Esophagus mucosa (tissue), 1 donor: ENCODE measurements around the gene TOP1. TPM values are rescaled to one million over a fixed set of nuclear protein-coding genes. Genes with fewer than 3 reads are reported as not detected.

Experiments
- ATAC-seq: fragments of 200-7000 bp; cut with Tn5 transposase; one replicate; pipeline ENCODE4 v1.9.1; 2020
- total RNA-seq: library from RNA; stranded (reverse); gene quantifications from one replicate; pipeline ENCODE4 v1.2.4, GENCODE V29; 2023
- donor health status: DM: yes; HTN: yes; CAD: no.

The TOP1 gene
- total RNA-seq, 1 donor from 2014 or later = 36.6 TPM

DNA sequence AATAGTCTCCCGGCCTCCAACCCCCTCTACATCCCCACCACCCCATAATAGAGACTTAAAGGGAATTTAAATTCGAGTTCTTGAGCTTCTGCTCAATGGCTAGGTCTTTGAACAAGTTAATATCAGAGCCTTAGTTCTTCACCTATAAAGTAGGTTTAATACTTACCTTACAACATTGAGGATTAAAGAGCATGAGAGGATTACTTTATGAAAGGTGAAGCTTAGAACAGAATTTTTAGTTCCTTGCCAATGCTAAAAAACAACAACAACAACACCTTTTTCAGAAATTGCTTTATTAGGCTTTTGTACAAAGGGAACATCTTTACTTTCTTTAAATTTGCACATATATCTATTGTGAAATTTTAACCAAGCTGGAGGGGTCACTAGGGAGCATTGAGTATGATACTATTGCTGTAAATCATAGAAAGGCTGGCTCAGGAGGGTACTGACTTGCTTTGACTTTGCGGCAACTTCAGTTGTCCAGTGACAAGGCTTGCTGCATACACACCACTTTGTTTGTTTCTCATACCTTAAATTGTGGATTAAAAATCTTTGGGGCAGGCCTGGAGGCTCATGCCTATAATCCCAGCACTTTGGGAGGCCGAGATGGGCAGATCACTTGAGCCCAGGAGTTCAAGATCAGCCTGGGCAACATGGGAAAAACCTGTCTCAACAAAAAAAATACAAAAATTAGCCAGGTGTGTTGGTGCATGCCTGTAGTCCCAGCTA is 9.7 kb downstream of the TOP1 start:
- ATAC-seq = no peak

DNA sequence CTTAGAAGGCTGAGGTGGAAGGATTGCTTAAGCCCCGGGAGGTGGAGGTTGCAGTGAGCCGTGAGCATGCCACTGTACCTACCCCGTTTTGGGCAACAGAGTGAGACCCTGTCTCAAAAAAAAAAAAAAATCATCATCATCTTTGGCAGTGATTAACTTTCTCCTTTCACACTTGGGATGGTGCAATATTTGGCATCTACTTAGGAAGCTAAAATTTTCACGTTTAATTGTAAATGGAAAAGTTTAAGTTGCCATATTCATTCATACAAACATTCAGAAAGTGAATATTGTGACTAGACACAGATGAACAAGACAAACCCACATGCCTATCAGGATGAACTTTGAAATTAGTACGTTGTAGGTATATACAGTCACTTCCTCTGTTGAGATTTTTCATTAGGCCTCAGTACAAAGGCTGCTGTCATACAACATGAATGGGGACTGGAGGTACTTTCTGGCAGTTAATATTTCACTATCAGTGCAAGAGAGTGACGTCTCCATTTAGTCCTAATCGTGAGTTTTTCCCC is 10.3 kb downstream of the TOP1 start:
- no peak for ATAC-seq

DNA sequence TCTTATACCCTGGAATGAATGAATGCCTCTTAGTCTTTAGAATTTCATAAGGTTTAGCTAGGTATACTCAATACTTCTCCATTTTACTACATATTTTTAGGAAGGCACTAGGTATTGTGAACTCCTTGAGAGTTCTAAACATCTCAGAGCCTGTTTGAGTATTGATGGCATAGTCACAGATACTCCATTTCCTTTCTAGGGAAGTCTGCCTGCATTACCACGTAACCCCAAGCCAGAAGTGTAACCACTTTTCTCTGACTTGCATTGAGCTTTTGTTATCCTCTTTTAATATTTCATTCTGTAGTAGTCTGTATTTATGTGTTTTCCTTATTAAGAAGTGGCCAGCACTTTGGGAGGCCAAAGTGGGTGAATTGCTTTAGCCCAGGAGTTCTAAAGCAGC is 12.2 kb downstream of the TOP1 start:
- ATAC-seq = no peak

DNA sequence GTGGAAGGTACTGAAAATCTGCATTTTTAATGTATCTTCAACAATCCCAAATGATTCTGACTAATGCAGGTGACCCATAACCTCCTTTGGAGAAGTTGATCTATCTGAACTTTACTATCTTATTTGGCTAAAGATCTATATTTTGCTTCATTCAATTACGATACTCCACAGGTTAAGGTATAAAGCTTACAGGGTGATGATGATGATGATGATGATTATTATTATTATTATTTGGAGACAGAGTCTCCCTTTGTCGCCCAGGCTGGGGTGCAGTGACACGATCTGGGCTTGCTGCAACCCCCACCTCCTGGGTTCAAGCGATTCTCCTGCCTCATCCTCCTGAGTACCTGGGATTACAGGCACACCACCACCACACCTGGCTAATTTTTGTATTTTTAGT is 13.1 kb downstream of the TOP1 start:
- no peak for ATAC-seq

DNA sequence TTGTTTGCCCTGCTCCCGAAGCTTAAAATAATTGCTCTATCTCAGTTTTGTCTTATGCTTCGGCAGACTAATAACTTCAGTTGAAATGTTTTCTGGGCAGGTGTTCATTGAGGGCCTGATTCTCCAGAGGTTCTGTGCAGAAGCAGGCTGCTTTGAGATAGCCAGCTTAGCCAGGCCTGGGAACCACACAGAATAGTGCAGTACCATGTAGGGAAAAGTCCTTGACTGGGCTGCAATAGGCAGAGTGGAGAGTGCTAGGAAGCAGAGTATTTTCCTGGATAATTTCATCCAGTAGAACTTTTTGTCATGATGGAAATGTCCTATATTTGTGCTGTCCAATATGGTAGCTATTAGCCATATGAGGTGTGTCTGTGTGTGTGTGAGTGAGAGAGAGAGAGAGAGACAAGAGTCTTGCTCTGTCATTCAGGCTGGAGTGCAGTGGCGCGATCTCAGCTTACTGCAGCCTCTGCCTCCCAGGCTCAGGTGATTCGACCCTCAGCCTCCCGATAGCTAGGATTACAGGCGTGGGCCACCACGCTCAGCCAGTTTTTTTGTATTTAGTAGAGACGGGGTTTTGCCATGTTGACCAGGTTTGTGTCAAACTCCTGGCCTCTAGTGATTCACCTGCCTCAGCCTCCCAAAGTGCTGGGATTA is 15.9 kb downstream of the TOP1 start:
- ATAC-seq = no peak

DNA sequence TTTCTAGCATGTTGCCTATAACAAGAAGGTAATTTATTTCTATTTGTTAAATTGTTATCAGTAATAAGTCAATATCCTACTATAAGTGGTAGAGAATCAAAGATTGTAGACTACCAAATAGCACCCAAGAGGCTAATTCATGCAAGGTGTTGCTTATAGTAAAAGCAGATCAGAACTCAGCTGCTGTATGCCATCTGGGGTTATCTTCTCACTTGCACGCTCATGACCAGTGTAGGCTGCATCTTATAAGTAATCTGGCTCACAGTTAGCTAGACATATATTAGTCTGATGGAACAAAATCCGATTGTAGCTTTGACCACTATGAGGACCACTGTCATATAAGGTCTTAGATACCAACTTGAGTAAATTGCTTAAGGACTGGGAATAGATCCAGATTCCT is 17.0 kb downstream of the TOP1 start:
- no peak for ATAC-seq

DNA sequence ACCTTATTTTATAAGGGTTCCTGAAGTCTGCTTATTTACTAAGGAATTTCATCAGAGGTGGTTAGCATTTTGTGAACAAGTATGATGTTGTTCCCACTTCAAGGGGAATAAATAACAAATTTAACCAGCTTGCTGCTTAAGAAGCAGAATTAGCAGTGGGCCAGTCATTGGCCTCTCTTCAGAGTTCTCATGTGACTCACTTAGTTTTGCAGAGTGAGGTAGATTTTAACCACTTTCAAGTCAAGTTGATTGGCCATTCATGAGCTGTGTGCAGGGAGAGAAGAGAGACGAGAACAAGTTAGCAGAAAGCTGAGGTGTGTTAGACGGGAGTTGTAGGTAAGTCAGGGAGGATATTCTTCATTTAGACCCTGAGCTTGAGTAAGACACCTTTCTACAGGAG is 18.1 kb downstream of the TOP1 start:
- no peak for ATAC-seq

DNA sequence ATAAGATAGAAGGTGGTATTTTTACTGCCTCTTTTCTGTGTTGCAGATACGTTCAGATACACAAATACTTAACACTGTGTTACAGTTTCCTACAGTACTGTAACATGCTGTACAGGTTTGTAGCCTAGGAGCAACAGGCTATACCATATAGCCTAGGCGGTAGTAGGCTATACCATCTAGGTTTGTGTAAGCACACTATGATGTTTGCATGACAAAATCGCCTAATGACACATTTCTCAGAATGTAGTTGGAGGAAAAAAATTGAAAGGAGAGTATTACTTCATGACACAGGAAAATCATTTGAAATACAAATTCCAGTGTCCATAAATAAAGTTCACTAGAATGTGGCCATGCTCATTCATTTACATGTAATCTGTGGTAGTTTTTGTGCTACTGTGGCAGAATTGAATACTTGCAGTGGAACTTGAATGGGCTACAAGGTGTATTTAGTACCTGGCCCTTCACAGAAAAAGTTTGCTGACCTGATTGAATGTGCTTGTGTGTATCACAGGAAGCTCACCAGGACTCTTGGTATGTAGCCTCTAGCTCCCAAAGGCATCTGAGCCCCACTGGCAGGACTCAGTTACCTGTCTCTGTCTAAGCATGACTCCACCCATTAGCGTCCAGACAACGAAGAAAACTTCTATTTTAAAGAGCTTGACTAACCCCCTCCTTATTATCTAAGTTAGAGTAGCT is 18.8 kb downstream of the TOP1 start:
- peak; percentile 36 for ATAC-seq

DNA sequence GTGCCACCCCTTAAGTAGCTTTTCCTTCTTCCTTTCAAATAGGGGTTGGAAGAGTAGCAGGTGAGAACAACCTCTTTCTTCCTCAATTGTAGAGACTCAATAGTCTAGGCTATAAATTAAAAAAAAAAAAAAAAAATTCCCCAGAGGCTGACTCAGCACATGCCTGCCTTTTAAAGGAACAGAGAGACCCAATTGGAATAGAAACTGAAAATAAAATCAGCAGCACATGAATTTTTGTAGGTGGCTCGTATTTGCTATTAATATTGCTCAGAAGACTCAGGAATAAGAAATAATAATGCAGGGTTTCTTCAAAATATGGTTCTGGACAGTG is 19.3 kb downstream of the TOP1 start:
- peak; percentile 61 for ATAC-seq

DNA sequence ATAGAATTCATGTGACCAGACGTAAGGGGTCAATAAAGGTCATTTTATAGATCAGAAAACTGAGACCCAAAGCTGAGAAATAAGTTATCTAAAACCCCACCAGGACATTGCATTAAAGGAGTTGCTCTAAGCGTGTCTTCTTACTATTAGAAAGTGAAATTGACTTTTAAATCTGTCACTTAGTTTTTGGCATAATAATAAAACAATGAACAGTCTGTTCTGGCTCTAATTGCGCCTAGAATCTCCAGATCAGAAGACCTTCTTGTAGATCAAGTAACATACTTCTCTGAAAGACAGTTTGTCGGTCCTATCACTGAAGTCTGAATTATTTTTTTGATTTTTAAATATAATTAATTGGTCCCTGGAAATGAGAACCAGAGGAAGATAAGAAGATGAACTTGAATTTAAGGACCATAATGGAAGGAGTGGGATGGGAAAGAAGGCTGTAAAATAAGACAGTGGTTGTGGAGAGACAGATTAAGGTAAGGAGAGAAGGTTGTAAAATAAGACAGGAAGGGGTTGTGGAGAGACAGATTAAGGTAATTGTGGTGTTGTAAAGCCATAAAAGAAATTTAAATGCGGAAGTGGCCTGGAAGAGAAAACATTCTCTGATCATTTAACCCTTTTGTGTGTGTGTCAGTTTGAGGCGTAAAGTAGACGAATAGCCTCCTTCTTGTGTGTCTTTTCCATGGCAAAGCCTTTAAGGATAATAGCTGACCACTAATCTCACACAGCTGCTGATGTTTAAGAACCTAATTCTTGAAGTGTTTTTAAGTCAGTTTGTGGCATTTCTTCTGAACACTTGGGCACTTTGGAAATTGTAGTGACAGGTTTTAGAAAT is 20.1 kb downstream of the TOP1 start:
- no peak for ATAC-seq

DNA sequence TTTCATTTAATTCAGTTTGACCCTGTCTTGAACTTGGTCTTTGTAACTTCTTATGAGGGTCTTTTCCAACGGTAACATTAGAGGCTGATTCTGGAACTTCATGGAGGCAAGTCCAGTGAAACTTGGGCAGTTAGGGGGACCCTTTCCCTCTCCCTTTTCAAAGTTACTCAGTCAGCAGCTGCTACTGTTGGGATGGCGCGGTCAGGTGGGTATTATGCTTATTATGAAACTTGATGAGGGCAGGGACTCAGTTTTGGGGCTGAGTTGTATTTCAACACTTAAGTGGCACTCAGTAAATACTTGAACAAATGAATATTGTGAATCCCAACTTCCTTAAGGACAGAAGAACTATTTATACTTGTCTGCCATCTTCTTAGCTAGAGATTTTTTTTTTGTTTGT is 20.8 kb downstream of the TOP1 start:
- no peak for ATAC-seq

DNA sequence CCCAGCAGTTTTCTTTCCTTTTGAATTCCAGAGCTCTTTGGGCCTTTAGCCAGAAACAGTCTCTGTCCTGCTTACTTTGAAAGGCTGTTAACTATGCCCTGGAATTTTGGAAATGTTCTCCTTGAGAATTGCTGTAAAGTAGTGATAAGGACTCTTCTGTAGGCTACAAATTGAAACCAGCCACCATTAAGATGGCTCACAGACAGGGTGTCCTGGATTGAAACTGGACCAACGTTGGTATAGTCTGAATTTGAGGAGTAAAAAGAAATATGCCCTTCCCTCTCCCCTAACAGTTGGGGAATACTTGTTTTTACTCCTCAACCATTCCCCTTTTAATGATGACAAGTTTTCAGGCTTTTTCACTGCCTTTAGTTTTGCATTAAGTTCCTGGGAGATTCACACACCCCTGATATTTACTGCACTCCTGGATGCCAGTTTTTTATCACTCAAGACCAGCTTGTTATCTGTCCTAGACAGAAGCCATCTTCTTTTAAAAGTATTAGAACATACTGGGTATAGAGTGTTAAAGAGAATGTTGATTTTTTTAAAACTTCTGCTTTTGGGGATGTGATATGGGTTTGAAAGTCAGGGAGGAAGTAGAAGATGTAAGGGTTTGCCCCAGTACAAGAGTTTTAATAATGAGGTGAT is 21.9 kb downstream of the TOP1 start:
- no peak for ATAC-seq

DNA sequence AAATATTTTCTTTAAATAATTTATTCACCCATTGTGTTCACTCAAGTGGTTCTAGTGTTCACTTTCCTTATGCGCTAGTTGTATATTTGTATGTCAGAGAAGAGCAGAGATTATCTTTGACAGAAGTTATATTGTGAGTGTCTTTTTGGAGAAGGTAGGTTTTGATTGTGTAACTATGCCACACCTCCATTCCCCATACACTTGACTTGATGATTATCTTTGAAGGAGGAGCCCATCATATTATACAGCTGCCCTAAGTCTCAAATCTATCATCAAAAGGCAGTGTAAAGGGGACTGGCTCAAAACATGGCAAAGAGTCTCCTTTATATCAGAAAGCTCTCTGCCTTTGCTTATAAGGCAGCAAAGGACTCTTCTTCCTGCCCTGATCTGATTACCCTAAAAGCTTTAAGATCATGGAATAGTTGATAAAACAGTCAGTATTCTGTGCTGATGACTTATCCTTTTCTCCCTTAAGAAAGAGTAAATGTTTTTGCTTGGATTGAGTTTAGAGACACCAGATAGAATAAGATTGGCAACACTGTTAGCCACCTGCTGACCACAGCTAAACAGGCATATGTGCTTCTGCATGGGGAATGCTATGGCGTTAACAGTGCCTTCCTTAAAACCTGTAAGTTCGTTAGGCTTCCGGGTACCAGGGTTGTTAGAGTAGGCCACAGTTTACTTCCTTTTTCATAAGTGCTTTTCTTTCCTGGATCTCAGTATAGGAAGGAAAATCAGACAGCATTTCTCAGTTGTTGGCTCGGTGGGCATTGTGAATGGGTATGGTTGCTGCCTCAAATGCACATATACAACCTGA is 22.6 kb downstream of the TOP1 start:
- ATAC-seq = no peak

DNA sequence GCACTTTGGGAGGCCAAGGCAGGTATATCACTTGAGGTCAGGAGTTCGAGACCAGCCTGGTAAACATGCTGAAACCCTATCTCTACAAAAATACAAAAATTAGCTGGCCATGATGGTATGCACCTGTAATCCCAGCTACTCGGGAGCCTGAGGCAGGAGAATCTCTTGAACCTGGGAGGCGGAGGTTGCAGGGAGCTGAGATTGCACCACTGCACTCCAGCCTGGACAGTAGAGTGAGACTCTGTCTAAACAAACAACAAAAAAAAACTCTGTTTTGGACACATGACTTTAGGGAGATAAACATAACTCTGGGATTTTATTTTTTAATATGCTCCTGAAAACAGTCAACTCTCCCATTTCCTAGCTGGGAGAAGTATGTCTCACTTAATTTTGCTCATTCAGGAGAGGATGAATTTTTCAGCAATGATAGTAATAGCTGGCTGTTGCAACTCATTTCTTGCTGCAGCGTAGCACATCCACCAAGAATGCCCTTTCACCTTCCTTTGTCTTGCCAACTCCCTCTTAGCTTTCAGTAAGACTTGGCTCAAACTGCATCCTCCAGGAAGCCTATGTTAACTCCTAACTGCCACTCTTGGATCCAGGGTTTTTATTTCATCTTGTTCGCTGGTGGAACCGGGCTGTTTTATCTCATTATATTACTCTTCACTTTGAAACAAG is 24.3 kb downstream of the TOP1 start:
- ATAC-seq = peak; percentile 35

DNA sequence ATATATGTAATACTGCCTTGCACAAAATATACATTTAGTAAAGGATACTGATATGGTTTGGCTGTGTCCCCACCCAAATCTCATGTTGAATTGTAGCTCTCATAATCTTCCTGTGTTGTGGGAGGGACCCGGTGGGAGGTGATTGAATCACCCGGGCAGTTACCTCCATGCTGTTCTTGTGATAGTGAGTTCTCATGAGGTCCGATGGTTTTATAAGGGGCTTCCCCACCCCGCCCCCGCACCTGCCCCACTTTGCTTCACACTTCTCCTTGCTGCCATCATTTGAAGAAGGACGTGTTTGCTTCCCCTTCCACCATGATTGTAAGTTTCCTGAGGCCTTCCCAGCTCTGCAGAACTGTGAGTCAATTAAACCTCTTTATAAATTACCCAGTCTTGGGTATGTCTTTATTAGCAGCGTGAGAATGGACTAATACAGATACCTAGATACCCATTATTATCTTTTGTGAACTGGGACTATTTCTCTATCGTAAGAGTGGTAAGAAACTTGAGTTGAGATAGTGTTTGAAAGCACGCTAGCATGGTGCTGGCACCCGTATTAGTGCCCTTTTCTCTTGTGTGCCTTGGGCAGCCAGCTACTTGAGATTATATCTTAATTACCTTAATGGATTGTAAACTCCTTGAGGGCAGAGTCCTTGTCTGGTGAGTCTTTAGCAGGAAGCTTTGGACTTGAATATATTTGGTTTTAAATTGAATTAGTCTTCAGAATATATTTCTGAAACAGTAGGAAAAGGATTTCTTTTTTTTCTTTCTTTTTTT is 25.6 kb downstream of the TOP1 start:
- no peak for ATAC-seq

DNA sequence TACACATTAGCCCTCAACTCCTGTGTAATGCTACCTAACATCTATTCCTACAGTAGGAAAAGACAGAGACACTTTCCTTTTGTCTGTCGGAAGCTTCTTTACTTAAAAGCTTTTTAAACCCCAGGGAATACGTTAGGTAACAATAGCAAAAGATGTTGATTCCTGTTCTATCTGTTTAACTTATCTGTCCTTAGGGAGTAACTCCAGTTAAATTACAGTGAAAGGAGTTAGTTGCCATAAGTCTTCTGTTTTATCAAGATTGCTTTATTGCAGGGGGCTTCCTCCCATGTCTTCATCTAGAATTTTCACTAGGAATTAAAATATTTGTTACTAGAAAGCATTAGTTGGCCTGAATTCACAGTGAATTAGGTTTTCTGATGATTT is 26.2 kb downstream of the TOP1 start:
- ATAC-seq = no peak

DNA sequence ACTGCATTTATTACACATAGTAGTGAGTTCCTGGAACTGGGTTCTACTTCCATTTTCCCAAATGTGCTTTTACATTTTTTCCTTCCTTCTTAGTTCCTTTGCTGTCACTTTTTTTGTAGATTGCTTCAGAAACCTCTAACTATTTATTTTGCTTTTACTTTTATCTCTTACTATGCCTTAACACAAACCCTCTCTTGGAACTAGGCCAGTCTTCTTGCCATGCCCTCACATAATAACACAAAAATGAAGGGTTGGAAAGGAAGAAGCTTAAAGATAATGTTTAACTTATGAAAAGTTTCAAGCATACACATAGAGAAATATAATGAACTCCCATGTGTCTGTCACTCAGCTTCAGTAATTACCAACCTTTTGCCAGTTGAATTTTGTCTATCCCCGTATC is 27.1 kb downstream of the TOP1 start:
- ATAC-seq = no peak

DNA sequence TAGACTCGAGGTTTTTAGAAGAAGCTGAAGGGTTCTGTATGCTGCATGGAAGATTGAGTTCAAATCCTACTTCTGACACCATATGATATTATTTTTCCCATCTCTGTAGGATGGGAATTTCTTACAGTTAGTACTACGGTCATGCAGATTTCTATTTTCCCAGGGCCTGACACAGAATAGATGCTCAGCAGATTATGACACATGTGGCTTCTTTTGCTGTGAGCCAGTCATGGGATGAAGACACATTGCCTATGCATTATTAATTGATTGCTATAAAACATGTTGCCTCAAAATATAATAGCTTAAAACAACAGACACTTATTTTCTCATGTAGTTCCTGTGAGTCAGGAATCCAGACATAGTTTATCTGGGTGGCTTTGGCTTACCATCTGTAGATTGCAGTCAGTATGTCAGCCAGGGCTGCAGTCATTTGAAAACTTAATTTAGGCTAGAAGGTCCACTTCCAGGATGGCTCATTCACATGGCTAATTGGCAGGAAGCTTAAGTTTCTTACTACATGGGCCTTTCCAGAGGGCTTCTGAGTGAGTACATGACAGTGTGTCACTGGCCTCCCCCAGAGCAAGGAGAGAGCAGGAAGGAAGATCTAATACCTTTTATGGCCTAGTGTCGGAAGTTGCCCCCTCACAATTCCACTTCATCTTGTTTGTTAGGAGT is 29.5 kb downstream of the TOP1 start:
- peak; percentile 48 for ATAC-seq
